T-cell (primary cell): ENCODE results near the gene SOD1. TPM values are rescaled to one million over a fixed set of nuclear protein-coding genes. Genes with fewer than 3 reads are reported as not detected.
A peak's percentile ranks its signal among the peaks of the same experiment; 100 is the strongest.

ENCODE experiments used
- ATAC-seq, 4 experiments: fragments of 200-7000 bp in 3 of 4; fragments of 150-1000 bp in 1 of 4; cut with Tn5 transposase; replicated peaks in 1 of 4; 1 replicate in 3 of 4; 2 replicates in 1 of 4; pipeline ENCODE4 v1.10.0; 2021; ENCODE audit warnings: moderate library complexity in 3 of 4, mild to moderate bottlenecking in 2 of 4, moderate number of reproducible peaks in 1 of 4
- CTCF ChIA-PET, 2 donors: fragments of 300-600 bp; sonication (Branson Sonifier 250); formaldehyde crosslinking; loops; one replicate each; lab custom pipeline; 2022; ENCODE audit warnings: antibody characterized with exemption in 2 of 2; lab: Charles Lee
- POLR2A ChIA-PET, 2 donors: fragments of 300-600 bp; sonication (Branson Sonifier 250); formaldehyde crosslinking; loops; one replicate each; lab custom pipeline; 2022; ENCODE audit warnings: antibody characterized with exemption in 2 of 2; lab: Charles Lee
- DNase-seq, 35 experiments: peaks; one replicate each; pipeline versions ENCODE4 v3.0.0 to v3.0.0-alpha.2; 2013 to 2023
- H3K27ac ChIP-seq: one replicate; pipeline ENCODE4 v1.5.1; 2013; ENCODE audit warnings: low read length
- H3K27me3 ChIP-seq, 2 experiments: replicated peaks in 1 of 2; 1 replicate in 1 of 2; 2 replicates in 1 of 2; pipeline versions ENCODE4 v1.6.1 to v1.7.0; 2013; ENCODE audit warnings: low read length in 1 of 2, mixed read lengths in 1 of 2; ENCODE audit not compliant: control insufficient read depth in 2 of 2, insufficient read depth in 2 of 2; ENCODE audit errors: extremely low read depth in 1 of 2
- H3K36me3 ChIP-seq, 2 donors: 1 replicate in 1 of 2; 2 replicates in 1 of 2; pipeline versions ENCODE4 v1.6.1 to v1.7.0; 2013; ENCODE audit warnings: low read length in 1 of 2; ENCODE audit not compliant: control insufficient read depth in 2 of 2, insufficient read depth in 1 of 2; ENCODE audit errors: extremely low read depth in 1 of 2
- H3K4me1 ChIP-seq, 2 experiments: 1 replicate in 1 of 2; 2 replicates in 1 of 2; pipeline versions ENCODE4 v1.6.1 to v1.7.0; 2013; ENCODE audit warnings: low read length in 2 of 2, mixed read lengths in 1 of 2; ENCODE audit not compliant: insufficient read depth in 2 of 2, control insufficient read depth in 1 of 2; ENCODE audit errors: extremely low read depth in 1 of 2
- H3K4me3 ChIP-seq, 2 donors: 1 replicate in 1 of 2; 2 replicates in 1 of 2; pipeline versions ENCODE4 v1.5.1 to v1.7.0; 2013; ENCODE audit warnings: mild to moderate bottlenecking in 2 of 2, low read length in 1 of 2, moderate library complexity in 1 of 2; ENCODE audit not compliant: control insufficient read depth in 1 of 2; ENCODE audit errors: extremely low read depth in 1 of 2
- H3K9me3 ChIP-seq: 2 replicates; pipeline ENCODE4 v1.7.0; 2013
- H3K27ac Mint-ChIP-seq, 2 donors: one replicate each; pipeline ENCODE4 v1.8.0; 2020 to 2021; ENCODE audit warnings: mild to moderate bottlenecking in 2 of 2, mixed read lengths in 2 of 2
- H3K27me3 Mint-ChIP-seq, 2 donors: one replicate each; pipeline ENCODE4 v1.8.0; 2021 to 2022; ENCODE audit warnings: mixed read lengths in 2 of 2
- H3K36me3 Mint-ChIP-seq: one replicate; pipeline ENCODE4 v1.8.0; 2021; ENCODE audit warnings: mixed read lengths
- H3K4me1 Mint-ChIP-seq, 3 donors: one replicate each; pipeline ENCODE4 v1.8.0; 2020 to 2022; ENCODE audit warnings: mixed read lengths in 3 of 3, mild to moderate bottlenecking in 1 of 3
- H3K4me3 Mint-ChIP-seq, 3 donors: one replicate each; pipeline ENCODE4 v1.8.0; 2020 to 2022; ENCODE audit warnings: mild to moderate bottlenecking in 3 of 3, mixed read lengths in 3 of 3, moderate library complexity in 3 of 3
- H3K9me3 Mint-ChIP-seq, 3 donors: one replicate each; pipeline ENCODE4 v1.8.0; 2020 to 2022; ENCODE audit warnings: mixed read lengths in 3 of 3
- whole genome bisulfite sequencing: methylation state at CpG from one replicate; pipeline ENCODE4 v1.1.5; 2013; ENCODE audit warnings: missing lambda C conversion rate; ENCODE audit not compliant: insufficient coverage; 5-methylcytosine and 5-hydroxymethylcytosine counted together
- total RNA-seq, 35 experiments: library from RNA in 6 of 35; stranded (reverse) in 6 of 35; fragments of 120-200 nt in 1 of 35; gene quantifications; one replicate each; pipeline versions ENCODE4 v1.2.1 to v1.2.4 and lab custom pipeline; 2013 to 2026

SOD1 gene
- total RNA-seq, 5 donors from 2014 or later (not counting 1 experiment from before 2014, with no cell fraction given) = 143 to 167 (median 152) TPM

GRCh38 chr21:31671146-31671716, 11.7 kb downstream of the SOD1 start:
- Mint-ChIP-seq H3K4me1 (peaks cover 18 to 30% (median 23%) of the 10 kb centered on the region in 3 donors), H3K27me3 (no peaks in the 10 kb centered on the region), H3K27ac (peak overlapping the region; percentile 44 to 59), H3K4me3 (no peak overlapping the region), H3K9me3 (no peaks in the 10 kb centered on the region), H3K36me3 (peaks cover 44% of the 10 kb centered on the region)
- DNase-seq = no peak
- no peak overlapping the region for H3K27ac ChIP-seq
- CTCF ChIA-PET = no interaction called here
- H3K9me3 ChIP-seq = no peaks in the 10 kb centered on the region
- peaks cover 8 to 51% of the 10 kb centered on the region in 2 donors for H3K36me3 ChIP-seq
- H3K27me3 ChIP-seq = no peaks in the 10 kb centered on the region
- ATAC-seq = peak in 1 of 4 experiments; percentile 39
- POLR2A ChIA-PET = interaction anchor here in 1 of 2 donors (0.7 kb wide), 1 partner anchor 777 kb away, joined by 7 read pairs; no protein-coding TSS in a partner anchor
- H3K4me3 ChIP-seq = no peak overlapping the region
- 95% methylated on average over 11 of the region's 12 CpGs for WGBS
- no peaks in the 10 kb centered on the region for H3K4me1 ChIP-seq

DNA sequence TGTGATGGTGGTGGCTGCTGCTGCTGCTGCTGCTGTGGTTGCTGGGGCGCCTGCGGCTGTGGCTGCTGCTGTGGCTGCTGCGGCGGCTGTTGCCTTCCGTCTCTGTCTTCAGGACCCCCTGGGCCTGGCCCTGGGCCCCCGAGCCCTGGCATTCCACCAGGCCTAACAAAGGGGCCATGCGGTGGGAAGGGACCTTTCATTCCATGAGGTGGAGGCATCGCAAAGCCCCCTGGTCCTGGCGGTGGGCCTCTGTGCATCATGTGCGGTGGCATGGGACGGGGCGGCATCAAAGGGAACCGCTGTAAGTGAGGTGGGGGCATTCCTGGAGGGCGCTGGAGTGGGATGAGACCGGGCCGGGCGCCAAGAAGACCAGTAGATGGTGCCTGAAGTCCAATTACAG, 12.4 kb downstream of the SOD1 start:
- ChIA-PET POLR2A (no interaction called here), CTCF (no interaction called here)
- H3K27me3 ChIP-seq = no peaks in the 10 kb centered on the region
- no peaks in the 10 kb centered on the region for H3K9me3 ChIP-seq
- 96% methylated on average over 17 of the region's 17 CpGs for WGBS
- peaks cover 11 to 23% (median 16%) of the 10 kb centered on the region in 3 donors for H3K4me1 Mint-ChIP-seq
- H3K36me3 Mint-ChIP-seq = peaks cover 37% of the 10 kb centered on the region
- H3K9me3 Mint-ChIP-seq = no peaks in the 10 kb centered on the region
- peaks cover 8 to 44% of the 10 kb centered on the region in 2 donors for H3K36me3 ChIP-seq
- DNase-seq = no peak
- peak in 1 of 4 experiments; percentile 24 for ATAC-seq
- no peak overlapping the region for H3K4me3 ChIP-seq
- H3K4me1 ChIP-seq = no peaks in the 10 kb centered on the region
- H3K27ac ChIP-seq = no peak overlapping the region
- H3K27ac Mint-ChIP-seq = no peak overlapping the region
- H3K4me3 Mint-ChIP-seq = no peak overlapping the region
- H3K27me3 Mint-ChIP-seq = no peaks in the 10 kb centered on the region

DNA sequence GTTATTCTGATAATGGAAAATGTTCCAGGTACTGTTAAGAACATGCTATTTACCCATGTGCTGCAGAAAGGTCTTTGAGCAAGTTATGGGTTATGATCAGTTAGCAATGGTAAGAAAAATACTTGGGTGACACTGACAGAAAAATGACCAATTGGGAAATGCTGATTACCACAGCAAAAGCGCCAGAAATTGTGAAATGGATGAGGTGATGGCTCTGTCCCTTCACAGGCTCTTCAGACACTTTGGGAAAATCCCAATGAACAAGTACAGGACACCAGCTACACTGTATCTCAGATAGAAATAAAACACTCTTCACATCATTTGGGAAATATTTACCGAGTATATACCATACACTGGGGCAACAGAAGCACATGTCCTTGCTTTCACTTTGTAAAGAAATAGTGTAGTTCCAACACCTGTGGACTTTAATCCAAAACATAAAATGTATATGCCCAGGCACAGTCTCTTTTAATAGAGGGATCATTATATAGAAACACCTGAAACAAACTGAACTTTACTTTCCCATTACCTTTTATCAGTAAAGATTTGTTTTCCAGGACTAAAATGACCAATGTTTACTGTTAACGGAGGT, 13.9 kb downstream of the SOD1 start:
- DNase-seq (no peak), ATAC-seq (no peak)
- H3K36me3 ChIP-seq = peaks cover 8 to 32% of the 10 kb centered on the region in 2 donors
- no peaks in the 10 kb centered on the region for H3K9me3 ChIP-seq
- CTCF ChIA-PET = no interaction called here
- H3K9me3 Mint-ChIP-seq = no peaks in the 10 kb centered on the region
- H3K36me3 Mint-ChIP-seq = peaks cover 25% of the 10 kb centered on the region
- POLR2A ChIA-PET = no interaction called here
- no peaks in the 10 kb centered on the region for H3K27me3 Mint-ChIP-seq
- H3K4me1 Mint-ChIP-seq = peaks cover 0 to 9% (median 2%) of the 10 kb centered on the region in 3 donors
- H3K27ac ChIP-seq = no peak overlapping the region
- no peak overlapping the region for H3K4me3 Mint-ChIP-seq
- H3K4me3 ChIP-seq = no peak overlapping the region
- no peaks in the 10 kb centered on the region for H3K4me1 ChIP-seq
- no peaks in the 10 kb centered on the region for H3K27me3 ChIP-seq
- H3K27ac Mint-ChIP-seq = peak overlapping the region; percentile 53 to 66
- WGBS = 100% methylated on average over 1 of the region's 3 CpGs

- H3K4me3 Mint-ChIP-seq = no peak overlapping the region
- H3K4me3 ChIP-seq = no peak overlapping the region
Measured at GRCh38 chr21:31675318-31675717, 15.8 kb downstream of the SOD1 start.

DNA sequence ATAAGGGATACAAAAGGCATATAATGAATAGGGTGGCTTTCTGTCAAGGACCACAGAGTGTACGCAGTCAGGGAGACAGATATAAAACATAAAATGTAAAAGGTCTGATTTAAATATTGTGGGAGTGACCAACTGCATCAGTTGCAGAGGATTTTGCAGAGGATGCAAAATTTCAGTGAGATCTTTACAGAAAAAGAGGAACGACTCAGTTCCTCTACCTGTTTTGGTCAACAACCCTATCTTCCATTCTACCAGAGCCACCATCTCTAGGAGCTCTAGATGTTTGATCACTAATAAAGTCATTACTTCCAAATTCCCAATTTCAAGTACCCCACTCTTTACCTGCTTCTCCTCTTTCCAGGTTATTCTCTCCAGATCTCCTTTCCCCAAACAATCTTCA, 16.5 kb downstream of the SOD1 start:
- H3K27me3 Mint-ChIP-seq = no peaks in the 10 kb centered on the region
- H3K9me3 Mint-ChIP-seq = no peaks in the 10 kb centered on the region
- no peaks in the 10 kb centered on the region for H3K27me3 ChIP-seq
- no CpG with 5 or more reads among the region's 2 CpGs for WGBS
- H3K4me1 Mint-ChIP-seq = peaks cover 0 to 3% (median 0%) of the 10 kb centered on the region in 3 donors
- H3K9me3 ChIP-seq = no peaks in the 10 kb centered on the region
- ChIA-PET CTCF (no interaction called here), POLR2A (interaction anchor here in 1 of 2 donors (1.2 kb wide), 1 partner anchor 9 kb away, joined by 3 read pairs; no protein-coding TSS in a partner anchor)
- H3K4me3 ChIP-seq = no peak overlapping the region
- no peaks in the 10 kb centered on the region for H3K4me1 ChIP-seq
- H3K36me3 ChIP-seq = peaks cover 11 to 15% of the 10 kb centered on the region in 2 donors
- peaks cover 14% of the 10 kb centered on the region for H3K36me3 Mint-ChIP-seq
- no peak overlapping the region for H3K27ac Mint-ChIP-seq
- DNase-seq (no peak), ATAC-seq (no peak)
- no peak overlapping the region for H3K27ac ChIP-seq
- H3K4me3 Mint-ChIP-seq = no peak overlapping the region

More at GRCh38 chr21:31675318-31675717, 15.8 kb downstream of the SOD1 start:
- Mint-ChIP-seq H3K27me3 (no peaks in the 10 kb centered on the region), H3K27ac (no peak overlapping the region), H3K9me3 (no peaks in the 10 kb centered on the region), H3K36me3 (peaks cover 17% of the 10 kb centered on the region), H3K4me1 (peaks cover 0 to 3% (median 0%) of the 10 kb centered on the region in 3 donors)
- ChIA-PET POLR2A (interaction anchor here in 1 of 2 donors (1.2 kb wide), 1 partner anchor 9 kb away, joined by 3 read pairs; no protein-coding TSS in a partner anchor), CTCF (interaction anchor here in 1 of 2 donors (1.1 kb wide), 1 partner anchor 13 kb away, joined by 3 read pairs; no protein-coding TSS in a partner anchor)
- no peaks in the 10 kb centered on the region for H3K27me3 ChIP-seq
- ATAC-seq = no peak
- H3K36me3 ChIP-seq = peaks cover 11 to 22% of the 10 kb centered on the region in 2 donors
- no peak for DNase-seq
- H3K4me1 ChIP-seq = no peaks in the 10 kb centered on the region
- no peak overlapping the region for H3K27ac ChIP-seq
- no peaks in the 10 kb centered on the region for H3K9me3 ChIP-seq
- 97% methylated on average over 7 of the region's 7 CpGs for WGBS

DNA sequence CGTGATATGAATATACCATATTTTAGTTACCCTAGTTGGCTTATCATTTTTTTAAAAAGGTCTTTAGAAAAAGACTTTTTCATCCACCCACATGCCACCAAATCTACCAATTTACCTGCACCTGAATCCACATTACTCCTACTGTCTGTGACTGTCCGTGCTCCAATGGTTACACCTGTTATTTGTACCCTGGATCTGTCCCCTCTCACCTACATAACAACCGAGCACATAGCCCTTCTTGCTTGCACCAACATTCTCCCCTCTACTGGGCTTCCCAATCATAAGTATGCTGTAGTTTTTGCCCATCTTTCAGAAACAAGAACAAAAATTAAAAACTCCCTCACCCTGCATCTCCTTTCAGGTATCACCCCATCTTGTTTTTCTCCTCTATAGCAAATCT, 17.6 kb downstream of the SOD1 start:
- POLR2A ChIA-PET = no interaction called here
- peaks cover 0 to 3% (median 0%) of the 10 kb centered on the region in 3 donors for H3K4me1 Mint-ChIP-seq
- H3K27ac ChIP-seq = no peak overlapping the region
- H3K36me3 Mint-ChIP-seq = peaks cover 13% of the 10 kb centered on the region
- H3K4me1 ChIP-seq = no peaks in the 10 kb centered on the region
- CTCF ChIA-PET = no interaction called here
- DNase-seq = no peak
- H3K36me3 ChIP-seq = peaks cover 3 to 7% of the 10 kb centered on the region in 2 donors
- H3K9me3 Mint-ChIP-seq = no peaks in the 10 kb centered on the region
- no peak overlapping the region for H3K27ac Mint-ChIP-seq
- 97% methylated on average over 2 of the region's 3 CpGs for WGBS
- H3K4me3 Mint-ChIP-seq = no peak overlapping the region
- no peaks in the 10 kb centered on the region for H3K27me3 Mint-ChIP-seq
- H3K27me3 ChIP-seq = no peaks in the 10 kb centered on the region
- no peaks in the 10 kb centered on the region for H3K9me3 ChIP-seq
- H3K4me3 ChIP-seq = no peak overlapping the region
- ATAC-seq = no peak
